Thoracic aorta (tissue), 2 donors: Measurements from ENCODE around the gene JADE2. TPM values are rescaled to one million over a fixed set of nuclear protein-coding genes. Genes with fewer than 3 reads are reported as not detected.
"Not testable (repeated sequence)": the region's sequence is repeated elsewhere in the genome, so short reads cannot be mapped to it uniquely, and the experiment has no call there.

Experiments
- ATAC-seq: fragments of 150-250 bp; one replicate; pipeline ENCODE4 v1.8.0; 2017; ENCODE audit warnings: low read depth; ENCODE audit not compliant: insufficient number of reproducible peaks, low FRiP score
- DNase-seq: peaks from one replicate; pipeline ENCODE4 v3.0.0-alpha.2; 2020; ENCODE audit warnings: low spot score
- H3K27ac ChIP-seq, 2 donors: fragments of 200-600 bp; sonication (generic); 1 replicate in 1 of 2; 2 replicates in 1 of 2; pipeline ENCODE4 v1.5.1; 2016; ENCODE audit warnings: mild to moderate bottlenecking in 2 of 2, moderate library complexity in 2 of 2
- H3K27me3 ChIP-seq: fragments of 200-600 bp; sonication (generic); replicated peaks from 2 replicates; pipeline ENCODE4 v1.6.0; 2016; ENCODE audit warnings: mild to moderate bottlenecking; ENCODE audit not compliant: insufficient read depth
- H3K36me3 ChIP-seq: fragments of 200-600 bp; sonication (generic); one replicate; pipeline ENCODE4 v1.5.1; 2016
- H3K4me1 ChIP-seq, 2 donors: fragments of 200-600 bp; sonication (generic); 1 replicate in 1 of 2; 2 replicates in 1 of 2; pipeline versions ENCODE4 v1.5.1 to v1.6.0; 2016; ENCODE audit warnings: low read depth in 2 of 2, mild to moderate bottlenecking in 1 of 2; ENCODE audit not compliant: control insufficient read depth in 1 of 2
- H3K4me3 ChIP-seq: fragments of 200-600 bp; sonication (generic); 2 replicates; pipeline ENCODE4 v1.5.1; 2016; ENCODE audit warnings: mild to moderate bottlenecking
- H3K9me3 ChIP-seq: fragments of 200-600 bp; sonication (generic); 2 replicates; pipeline ENCODE4 v1.5.1; 2016
- CTCF ChIP-seq: fragments of 200-600 bp; sonication (generic); IDR thresholded peaks from one replicate; pipeline ENCODE4 v1.5.1; 2019; ENCODE audit warnings: antibody characterized with exemption
- total RNA-seq, 2 donors: library from RNA; depleted of rRNA; stranded (reverse); fragments of >200 nt; gene quantifications; one replicate each; pipeline versions ENCODE4 v1.1.0 to v1.2.3, GENCODE V29; 2016

JADE2 gene
- total RNA-seq, 2 donors from 2014 or later = 54.0 to 81.3 TPM

- H3K27me3 ChIP-seq = no peaks in the 10 kb centered on the region
- DNase-seq (no peak), ATAC-seq (no peak)
- peaks cover 69 to 99% of the 10 kb centered on the region in 2 donors for H3K4me1 ChIP-seq
- no peaks in the 10 kb centered on the region for H3K9me3 ChIP-seq
- H3K27ac ChIP-seq = no peak overlapping the region
- TF ChIP-seq CTCF = no peak
- no peaks in the 10 kb centered on the region for H3K36me3 ChIP-seq
- no peak overlapping the region for H3K4me3 ChIP-seq
These were observed 24.2 kb downstream of the JADE2 start for GRCh38 chr5:134549714-134550113.

- no peak overlapping the region for H3K4me3 ChIP-seq
- H3K27me3 ChIP-seq = no peaks in the 10 kb centered on the region
- no peak overlapping the region for H3K27ac ChIP-seq
- no peak for ATAC-seq
- no peak for DNase-seq
- H3K4me1 ChIP-seq = peaks cover 71 to 99% of the 10 kb centered on the region in 2 donors
- no peaks in the 10 kb centered on the region for H3K36me3 ChIP-seq
- no peak for TF ChIP-seq CTCF
- no peaks in the 10 kb centered on the region for H3K9me3 ChIP-seq
These were observed 25.1 kb downstream of the JADE2 start for GRCh38 chr5:134550271-134551214.

GRCh38 chr5:134551901-134552300, 26.4 kb downstream of the JADE2 start:
- peaks cover 72 to 97% of the 10 kb centered on the region in 2 donors for H3K4me1 ChIP-seq
- no peaks in the 10 kb centered on the region for H3K36me3 ChIP-seq
- peak overlapping the region; percentile 72 to 80 for H3K27ac ChIP-seq
- ATAC-seq = no peak
- DNase-seq = no peak
- H3K9me3 ChIP-seq = no peaks in the 10 kb centered on the region
- no peak overlapping the region for H3K4me3 ChIP-seq
- no peaks in the 10 kb centered on the region for H3K27me3 ChIP-seq
- TF ChIP-seq CTCF = no peak

- H3K9me3 ChIP-seq = no peaks in the 10 kb centered on the region
- TF ChIP-seq CTCF = no peak
- H3K36me3 ChIP-seq = no peaks in the 10 kb centered on the region
- DNase-seq (peak; percentile 72), ATAC-seq (peak; percentile 88)
- H3K27ac ChIP-seq = peak overlapping the region; percentile 72 to 80
- peaks cover 68 to 93% of the 10 kb centered on the region in 2 donors for H3K4me1 ChIP-seq
- no peaks in the 10 kb centered on the region for H3K27me3 ChIP-seq
- H3K4me3 ChIP-seq = no peak overlapping the region
These were observed 26.8 kb downstream of the JADE2 start for GRCh38 chr5:134552301-134552700.

GRCh38 chr5:134552716-134553115, 27.2 kb downstream of the JADE2 start:
- not testable (repeated sequence) for H3K27me3 ChIP-seq, H3K4me3 ChIP-seq, H3K9me3 ChIP-seq, H3K36me3 ChIP-seq, ATAC-seq, DNase-seq
- Histone ChIP-seq H3K4me1 (peaks cover 66 to 89% of the 10 kb centered on the region in 2 donors), H3K27ac (peak overlapping the region; percentile 72 to 75)
